Activated CD4-positive, CD25-positive, alpha-beta regulatory T cell treated with anti-CD3 and anti-CD28 coated beads, Interleukin-2, amount 50 U/mL, for 72 hours (primary cell): ENCODE results near the gene PPP2R2C.

Experiments
- DNase-seq: peaks from one replicate; pipeline ENCODE4 v3.0.0; 2021

The PPP2R2C gene

DNA sequence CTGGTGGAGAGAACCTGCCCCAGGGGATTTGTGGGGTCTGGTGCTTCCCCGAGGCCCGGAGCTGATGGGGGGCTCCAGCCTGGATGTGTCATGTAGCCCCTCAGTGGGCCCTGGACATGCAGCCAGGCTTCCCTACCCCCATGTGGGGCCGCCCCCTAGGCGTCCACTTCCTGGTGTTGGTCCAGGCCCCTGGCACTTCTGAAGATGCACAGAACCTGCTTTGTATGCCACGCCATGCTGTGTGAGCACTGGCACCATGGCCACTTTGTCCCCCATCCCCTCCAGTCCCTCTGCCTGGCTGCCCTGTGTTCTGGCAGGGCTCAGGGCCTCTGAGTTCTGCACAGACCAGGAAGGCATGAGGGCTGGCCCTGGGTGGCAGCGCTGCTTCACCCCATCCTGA is 173.6 kb downstream of the PPP2R2C start:
- no peak for DNase-seq

DNA sequence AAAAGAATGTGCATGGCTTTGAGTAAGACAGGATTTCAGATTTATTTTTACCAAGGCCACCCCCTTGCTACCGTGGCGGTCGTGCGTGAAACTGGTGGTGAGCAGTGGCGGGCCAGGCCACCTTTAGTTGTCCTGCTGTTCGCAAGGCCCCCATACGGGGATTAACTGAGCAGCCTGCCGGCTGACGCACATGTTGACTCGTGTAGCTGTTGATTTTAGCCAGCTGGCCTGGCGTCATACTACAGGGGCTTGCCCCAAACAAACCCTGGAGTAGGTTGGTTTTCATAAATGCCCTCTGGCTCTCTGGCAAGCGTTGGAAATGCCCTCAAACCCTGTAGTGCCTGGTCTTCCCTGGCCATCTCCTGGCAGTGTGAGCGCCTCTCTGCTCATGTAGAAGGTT is 174.4 kb downstream of the PPP2R2C start:
- no peak for DNase-seq

DNA sequence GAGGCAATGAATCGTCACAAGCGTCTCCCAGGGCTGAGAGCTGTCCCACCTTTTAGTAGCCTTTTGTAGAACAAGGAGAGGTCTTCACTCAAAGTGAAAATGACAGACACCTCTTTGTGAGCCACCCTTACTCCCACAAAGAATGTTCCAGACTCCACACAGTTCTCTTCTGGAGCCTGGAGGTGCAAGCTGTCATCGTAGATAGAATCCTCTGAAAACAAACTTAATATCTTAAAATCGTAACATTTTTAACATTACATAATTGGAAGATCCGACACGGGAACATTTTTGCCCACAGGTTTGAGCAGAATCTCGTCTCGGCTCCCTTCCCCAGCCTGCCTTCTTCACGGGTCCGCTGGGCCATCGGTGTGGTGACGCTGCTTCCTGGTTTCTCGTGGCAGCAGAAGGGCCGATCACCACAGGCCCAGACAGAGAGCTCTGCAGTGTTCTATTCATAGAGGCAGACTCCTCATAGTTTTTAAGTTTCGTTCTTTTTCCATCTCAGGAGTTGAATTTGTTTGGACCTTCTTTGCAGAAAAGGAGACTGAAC is 175.1 kb downstream of the PPP2R2C start:
- DNase-seq, result no peak

DNA sequence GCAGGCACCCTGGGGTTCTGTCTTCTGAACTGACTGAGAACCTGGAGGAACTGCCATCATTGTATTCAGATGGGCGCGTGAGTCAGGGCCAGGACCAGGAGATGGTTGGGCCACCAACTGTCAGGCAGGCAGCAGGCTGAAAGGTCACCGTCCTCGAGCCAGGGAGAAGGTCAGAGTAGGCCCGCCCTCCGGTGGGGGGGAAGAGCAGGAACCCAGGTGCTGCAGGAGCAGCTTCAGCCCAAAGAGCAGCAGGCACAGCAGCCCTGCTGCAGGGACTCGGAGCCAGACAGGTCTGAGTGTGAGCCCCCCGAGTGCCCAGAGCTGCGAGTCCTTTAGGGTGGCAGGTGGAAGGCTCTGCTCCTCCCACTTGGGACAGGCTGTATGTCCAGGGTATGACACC is 176.4 kb downstream of the PPP2R2C start:
- DNase-seq, result no peak

DNA sequence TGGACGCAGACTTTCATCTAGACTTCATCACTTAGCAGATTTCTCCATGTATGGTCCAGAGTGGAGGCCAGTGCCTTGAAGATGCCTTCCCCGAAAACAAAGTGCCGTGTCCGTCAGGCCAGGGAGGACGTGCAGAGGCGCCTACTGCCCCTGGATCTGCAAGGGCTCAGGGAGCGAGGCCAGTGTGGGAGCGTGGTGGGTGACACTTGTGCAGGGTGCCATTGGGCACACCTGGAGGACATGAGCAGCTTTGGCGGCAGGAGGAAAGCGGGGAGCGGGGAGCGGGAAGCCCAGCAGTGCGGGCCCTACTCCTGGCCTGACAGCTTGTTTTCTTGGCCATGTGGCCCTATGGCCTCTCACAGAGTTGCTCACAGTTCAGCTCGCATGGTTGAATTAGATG is 176.9 kb downstream of the PPP2R2C start:
- DNase-seq, result no peak

DNA sequence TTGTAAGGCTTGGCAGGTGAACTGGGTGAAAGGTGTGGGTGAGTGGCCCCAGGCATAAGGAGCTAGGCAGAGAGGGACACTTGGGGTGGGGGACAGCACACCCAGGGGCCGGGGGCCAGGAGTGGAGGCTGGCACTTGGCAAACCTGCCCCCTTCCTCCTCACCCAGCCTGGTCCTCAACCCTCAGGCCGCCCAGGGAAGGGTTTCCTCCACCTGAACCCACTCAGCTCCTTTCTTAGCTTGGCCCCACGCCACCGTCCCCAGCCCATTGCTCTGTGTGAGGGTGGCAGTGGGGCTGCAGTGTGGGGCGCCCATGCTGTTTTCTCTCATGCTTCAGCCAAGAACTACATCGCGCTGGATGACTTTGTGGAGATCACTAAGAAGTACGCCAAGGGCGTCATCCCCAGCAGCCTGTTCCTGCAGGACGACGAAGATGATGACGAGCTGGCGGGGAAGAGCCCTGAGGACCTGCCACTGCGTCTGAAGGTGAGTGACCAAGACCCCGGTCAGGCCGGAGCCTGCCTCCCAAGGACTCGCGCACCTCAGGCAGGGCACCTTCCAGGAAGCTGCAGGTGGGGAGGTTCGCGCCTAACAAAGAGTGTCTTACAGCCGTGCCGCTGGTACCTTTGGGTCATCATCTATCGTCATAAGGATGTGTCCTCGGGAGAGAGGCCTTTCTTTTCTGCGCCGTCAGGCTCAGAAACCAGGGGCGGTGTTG is 177.6 kb downstream of the PPP2R2C start:
- DNase-seq, result no peak

DNA sequence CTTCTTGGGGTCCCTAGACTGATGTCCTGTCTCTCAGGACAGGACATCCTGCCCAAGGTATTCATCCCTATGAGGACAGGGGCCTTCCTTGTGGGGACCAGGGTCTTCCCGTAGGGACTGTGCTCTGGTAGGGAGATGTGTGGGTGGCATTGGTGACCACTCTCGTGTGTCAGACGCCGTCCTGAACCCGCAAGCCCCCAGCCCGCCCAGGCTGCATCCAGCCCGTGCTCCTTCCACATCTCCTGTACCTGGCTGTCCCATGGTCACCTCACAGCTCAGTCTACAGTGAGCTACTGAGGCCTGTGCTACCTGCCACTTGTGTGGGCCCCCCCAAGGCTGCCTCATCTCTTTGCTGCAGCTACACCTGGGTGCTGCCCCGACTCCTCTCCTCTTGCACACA is 178.8 kb downstream of the PPP2R2C start:
- no peak for DNase-seq

DNA sequence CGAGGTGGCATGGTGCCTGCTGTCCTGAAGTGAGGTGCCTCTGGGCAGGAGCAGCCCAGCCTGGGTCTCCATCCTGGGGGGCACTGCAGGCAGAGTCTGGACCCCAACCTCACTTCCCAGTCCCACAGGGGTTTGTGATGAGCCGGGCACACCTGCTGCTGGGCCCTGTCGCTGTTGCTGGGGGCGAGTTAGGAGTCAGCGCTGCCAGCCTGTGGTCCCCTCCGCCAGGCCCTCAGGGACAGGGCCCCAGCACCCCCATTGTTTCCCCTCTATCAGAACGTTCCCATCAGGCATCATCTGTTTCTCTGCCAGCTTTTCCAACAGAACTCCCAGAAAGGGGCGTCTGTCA is 179.3 kb downstream of the PPP2R2C start:
- no peak for DNase-seq

DNA sequence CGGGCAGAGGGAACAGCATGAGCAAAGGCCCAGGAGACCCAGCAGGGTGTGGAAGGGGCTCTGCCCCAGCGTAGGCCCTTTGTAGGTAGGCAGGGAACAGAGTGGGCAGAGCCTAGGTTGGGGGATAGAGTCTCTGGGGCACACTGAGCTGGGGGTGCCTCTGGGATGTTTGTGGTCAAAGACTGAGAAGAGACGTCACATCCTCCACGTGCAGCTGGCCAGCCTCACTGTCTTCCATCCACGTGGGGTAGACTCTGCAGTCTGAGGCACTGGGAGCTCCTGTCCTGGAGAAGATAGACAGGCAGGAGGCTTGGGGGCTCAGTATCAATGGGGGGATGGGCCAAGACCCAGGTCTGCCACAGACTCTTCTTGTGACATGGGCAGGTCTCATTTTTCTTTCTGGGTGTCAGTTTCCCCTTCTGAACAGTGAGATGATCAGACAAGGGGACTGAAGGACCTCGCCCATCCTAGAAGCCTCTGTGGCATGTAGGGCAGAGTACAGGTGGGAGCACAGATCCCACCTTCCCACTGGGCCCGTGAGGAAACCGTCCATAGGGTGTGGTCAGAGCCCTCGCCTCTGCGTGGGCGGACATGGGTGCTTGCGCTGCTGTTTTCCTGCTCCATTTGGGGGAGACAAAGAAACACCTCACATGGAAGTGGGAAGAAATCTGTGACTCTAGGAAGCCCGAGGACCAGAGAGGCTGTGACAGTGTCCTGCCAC is 179.9 kb downstream of the PPP2R2C start:
- DNase-seq, result no peak

DNA sequence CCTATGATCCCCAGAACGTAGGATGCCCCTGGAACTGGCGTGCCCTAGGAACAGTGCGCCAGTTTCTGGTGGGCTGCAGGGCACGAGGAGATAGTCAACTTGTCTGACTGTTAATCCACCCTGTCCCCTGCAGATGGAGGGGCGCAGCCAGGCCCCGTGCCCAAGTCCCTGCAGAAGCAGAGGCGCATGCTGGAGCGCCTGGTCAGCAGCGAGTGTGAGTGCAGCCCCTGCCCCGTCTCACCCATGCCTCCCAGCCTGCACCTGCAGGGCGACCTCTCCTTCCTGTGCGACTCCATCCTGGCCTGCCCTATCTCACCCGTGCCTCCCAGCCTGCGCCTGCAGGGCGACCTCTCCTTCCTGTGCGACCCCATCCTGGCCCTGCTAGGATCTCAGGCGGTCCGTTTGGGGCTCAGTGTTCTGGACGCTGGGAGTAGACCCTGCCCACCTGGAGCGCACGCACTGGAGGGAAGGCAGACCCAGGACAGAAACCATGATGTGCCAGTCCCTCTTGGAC is 180.6 kb downstream of the PPP2R2C start:
- no peak for DNase-seq

DNA sequence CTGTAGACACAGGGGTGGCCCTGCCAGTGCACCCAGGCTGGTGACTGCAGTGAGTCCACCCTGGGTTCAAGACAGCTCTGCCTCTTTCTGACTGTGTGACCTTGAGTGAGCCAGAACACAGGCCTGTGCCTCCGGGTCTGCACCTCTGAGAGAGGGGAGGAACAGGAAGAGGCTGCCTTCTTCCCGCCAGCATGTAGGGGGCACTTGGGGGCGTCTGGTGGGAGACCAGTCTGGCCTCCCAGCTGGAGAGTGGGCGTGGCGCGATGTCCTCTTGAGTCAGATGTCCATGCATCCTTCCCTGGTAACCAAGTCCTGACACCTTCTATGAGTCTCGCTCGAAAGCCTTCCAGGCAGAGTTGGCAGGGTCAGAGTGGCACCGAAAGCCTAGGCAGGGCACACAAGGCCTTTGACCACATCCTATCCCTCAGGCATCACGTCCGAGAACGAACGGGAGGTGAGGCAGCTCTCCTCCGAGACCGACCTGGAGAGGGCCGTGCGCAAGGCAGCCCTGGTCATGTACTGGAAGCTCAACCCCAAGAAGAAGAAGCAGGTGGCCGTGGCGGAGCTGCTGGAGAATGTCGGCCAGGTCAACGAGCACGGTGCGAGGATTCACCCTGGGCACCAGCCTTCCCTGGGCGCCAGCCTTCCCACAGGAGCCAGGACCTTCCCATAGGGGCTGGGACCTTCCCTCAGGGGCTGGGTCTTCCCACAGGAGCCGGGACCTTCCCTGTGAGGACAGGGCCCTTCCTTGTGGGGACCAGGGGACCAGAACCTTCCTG is 181.5 kb downstream of the PPP2R2C start:
- DNase-seq, result no peak

DNA sequence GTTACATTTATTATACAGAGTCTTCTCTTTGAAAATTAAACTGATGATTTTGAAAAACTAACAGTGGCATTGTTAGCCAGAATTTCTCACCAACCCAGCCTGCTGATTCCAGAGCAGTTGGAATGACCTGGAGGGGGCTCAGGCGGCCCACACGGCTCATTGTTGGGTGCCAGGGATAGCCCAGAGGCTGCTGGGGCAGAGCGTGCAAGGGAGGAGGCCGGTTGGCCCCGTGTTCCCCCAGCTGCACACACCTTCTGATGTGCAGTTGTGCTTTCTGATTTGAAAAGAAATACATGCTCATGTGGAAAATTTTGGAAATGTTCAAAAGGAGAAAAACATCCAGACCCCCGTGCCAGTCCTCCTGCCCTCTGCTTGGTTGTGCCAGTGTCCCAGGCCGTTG is 182.2 kb downstream of the PPP2R2C start:
- DNase-seq, result no peak

DNA sequence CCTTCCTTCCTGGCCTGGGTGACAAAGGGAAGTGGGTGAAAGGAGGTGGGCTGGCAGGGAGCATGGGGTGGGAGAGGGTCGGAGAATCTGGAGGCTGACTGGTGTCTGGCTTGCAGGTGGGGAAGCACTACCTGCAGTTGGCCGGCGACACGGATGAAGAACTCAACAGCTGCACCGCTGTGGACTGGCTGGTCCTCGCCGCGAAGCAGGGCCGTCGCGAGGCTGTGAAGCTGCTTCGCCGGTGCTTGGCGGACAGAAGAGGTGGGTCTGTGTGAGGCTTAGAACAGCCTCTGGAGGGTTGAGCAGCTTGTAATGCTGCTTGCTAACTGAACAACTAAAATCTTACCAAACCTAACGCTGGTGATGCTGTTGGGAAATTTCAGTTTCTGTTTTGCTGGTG is 183.5 kb downstream of the PPP2R2C start:
- DNase-seq, result no peak

DNA sequence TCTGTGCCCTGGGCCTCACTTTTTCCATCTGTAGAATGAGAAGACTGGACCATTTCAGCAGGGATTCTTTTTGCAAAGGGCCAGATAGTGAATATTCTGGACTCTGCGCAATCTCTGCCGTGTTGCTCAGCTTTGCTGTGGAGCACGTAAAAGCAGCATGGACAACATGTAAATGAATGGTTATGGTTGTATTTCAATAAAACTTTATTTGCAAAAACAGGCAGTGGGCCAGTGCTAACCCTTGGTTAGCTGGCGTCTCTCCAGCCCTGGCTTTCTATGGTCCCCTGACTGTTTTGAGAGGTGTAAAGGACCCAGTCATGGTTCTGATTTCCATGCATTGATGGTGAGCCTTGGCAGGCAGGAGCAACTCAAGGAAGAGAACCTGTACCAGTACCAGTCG is 184.1 kb downstream of the PPP2R2C start:
- no peak for DNase-seq

DNA sequence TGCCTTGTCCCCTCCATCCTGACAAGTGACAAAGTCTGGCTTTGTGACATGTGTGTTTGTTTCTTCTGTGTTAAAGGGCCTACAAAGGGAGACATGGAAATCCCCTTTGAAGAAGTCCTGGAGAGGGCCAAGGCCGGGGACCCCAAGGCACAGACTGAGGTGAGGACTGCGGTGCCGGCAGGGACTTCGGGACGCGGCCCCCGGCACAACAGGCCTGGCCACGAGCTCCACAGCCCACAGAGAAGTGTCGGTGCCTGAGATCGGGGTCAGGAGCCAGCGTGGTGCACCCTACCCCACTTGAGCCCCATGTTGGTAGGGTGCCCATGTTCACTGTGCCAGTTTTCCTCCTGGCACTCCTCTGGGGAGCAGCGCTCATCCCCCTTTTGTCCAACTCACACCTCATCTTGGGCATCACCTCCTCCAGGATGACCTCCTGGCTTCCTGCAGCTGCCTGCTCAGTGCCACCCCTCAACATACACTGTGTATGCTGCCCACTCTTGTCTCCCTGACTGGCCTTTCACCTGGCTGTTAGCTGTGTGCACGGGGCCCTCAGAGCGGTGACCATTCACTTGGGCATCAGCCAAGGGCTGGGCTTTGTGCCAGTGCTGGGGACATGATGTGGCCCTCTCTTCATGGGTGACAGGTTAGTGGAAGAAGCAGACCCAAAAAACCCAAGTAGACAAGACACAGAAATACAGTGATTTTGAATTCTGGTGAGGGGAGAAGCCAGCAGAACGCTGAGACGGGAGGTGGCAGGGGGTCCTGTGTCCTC is 185.2 kb downstream of the PPP2R2C start:
- no peak for DNase-seq

DNA sequence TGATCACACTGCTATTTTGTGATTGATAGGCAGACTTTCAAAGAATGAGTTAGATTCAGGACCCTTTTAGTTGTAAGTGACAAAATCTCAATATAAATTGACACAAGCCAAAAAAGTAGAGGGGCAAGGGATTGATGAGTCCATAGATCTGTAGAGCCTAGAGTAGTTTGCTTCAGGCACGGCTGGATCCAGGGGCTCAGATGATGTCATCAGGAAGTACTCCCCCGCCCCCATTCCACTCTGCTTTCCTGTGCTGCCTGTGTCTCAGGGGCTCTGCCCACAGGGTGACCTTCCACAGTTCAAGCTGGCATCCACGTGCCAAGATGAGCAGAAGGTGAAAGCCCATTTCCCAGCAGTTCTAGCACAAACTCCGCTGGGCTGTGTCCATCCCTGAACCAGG is 189.1 kb downstream of the PPP2R2C start:
- no peak for DNase-seq

DNA sequence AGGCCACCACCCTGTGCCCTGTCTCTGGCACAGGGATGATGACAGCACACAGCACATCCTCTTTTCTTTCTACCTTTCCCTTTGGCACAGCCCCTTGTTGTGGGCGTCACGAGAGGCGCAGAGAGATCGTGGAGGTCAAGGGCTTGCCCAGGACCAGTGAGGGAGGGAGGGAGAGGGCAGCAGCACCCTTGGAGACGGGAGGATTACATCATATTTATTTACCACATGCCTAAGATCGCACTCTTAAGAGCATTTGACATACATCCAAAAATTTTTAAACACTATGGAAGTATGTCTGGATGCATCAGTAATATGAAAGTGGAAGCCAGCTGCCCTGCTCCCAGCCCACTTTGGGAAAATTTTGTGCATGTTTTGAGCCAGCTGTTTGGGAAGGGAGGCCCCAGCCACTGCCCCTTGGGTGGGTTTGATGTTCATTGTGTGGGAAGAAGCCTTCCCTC is 190.1 kb downstream of the PPP2R2C start:
- DNase-seq, result no peak

DNA sequence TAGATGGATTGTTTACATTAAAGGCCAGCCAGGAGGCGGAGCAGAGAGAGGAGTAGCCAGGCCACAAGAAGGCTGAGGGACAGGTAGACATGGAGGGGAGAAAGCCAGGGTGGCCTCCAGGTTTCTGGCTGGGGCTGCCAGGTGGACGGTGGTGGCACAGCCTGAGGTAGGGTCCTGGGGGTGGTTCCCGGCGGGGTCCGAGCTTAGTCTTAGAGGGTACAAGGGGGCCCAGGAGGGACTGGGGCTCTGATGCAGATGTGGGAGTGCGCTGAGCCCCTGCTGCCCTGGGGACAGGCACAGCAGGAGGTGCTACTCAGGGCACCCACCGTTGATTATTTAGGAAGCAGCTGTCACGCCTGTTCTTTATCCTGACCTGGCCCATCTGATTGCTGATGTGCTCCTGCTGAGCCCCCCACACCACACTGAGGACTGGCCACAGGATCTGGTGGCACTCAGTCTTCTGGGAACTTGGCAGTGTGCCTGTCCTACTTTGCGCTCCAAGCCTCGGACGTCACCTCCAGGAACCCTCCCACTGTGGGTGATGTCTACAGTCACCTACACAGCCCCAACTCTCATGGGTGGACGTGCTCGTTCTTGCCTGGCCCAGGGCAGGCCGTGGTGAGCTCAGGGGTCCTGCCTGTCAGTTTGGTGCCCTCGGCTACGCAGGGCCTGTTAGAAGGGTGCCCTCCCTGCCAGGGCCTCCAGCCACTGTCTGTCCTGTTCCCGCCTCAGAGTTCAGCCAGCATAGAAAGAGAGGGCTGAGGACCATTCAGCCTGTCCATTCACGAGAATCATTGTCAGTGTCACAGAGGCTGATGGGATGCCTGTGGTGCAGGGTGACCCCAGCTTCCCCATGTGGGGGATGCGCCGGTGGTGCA is 190.7 kb downstream of the PPP2R2C start:
- no peak for DNase-seq

DNA sequence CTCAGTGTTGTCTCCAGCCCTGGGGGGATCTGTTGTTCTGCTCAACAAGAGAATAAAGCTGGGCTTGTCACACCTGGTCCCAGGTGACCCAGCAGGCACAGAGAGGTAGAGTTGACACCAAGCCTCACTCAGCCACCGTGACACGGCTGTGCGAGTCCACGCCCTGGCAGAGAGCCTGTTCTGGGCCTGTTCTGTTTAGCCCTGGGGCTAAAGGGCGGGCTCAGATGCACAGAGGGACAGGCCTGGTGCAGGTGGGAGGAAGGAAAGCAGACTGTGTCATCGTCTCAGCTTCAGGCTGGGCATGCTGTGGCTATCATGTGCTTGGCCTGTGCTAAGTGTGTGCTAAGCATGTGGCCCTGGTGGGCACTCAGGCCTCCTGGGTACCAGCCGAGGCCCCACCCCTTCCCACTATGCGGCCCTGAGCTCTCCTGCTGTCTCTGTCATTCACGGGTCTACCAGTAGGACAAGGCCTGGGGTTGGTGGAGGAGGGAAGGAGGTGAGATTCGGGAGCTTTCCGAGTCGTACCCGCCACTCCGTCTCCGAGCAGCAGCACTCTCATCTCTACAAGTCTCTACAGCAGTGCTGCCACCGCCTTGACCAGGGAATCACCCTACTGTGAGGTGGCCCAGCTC is 191.9 kb downstream of the PPP2R2C start:
- no peak for DNase-seq

DNA sequence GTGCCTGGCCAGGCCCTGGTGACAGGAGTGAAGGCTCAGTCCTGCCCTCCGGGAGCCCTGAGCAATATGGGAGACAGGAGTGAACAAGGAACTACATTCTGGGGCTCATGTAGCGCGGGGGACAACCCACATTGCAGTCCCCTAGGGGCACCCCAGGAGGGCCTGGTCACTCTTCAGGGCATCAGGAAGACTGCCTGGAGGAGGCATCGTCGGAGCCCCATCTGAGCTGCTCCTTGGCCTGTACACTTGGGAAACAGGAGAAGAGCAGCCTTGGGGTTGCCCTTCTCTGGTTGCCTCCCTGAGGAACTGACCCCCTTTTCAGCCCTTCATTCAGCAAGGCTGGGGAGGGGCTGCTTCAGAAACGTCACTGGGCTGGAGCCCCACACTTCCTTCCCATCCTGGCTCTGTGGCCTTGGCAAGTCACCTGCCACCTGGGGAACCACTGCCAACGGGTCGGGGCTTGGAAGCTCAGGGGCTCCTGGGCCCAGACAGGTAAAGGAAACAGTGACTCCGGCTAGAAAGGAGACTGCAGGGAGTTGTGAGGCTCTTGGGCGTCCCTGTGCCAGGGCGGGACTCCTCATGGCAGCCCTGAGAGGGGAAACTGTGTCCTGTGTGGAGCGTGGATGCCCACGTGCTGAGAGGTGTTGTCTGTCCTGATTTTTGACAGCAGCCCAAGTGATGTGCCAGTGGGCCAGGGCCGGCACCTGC is 192.7 kb downstream of the PPP2R2C start:
- DNase-seq, result no peak
